HepG2 (cell line): ENCODE measurements around the gene ZNF616. TPM values are rescaled to one million over a fixed set of nuclear protein-coding genes. Genes with fewer than 3 reads are reported as not detected.
A peak's percentile ranks its signal among the peaks of the same experiment; 100 is the strongest.

Experiments used
- ATAC-seq: fragments of 200-7000 bp; cut with Tn5 transposase; 3 replicates; pipeline ENCODE4 v1.9.1; 2020; ENCODE audit warnings: mild to moderate bottlenecking, moderate library complexity
- BruUV-seq: library from RNA; stranded (reverse); fragments of 400-500 nt; replicated peaks from 2 replicates; lab custom pipeline; 2021; lab: Mats Ljungman, UMichigan
- CTCF ChIA-PET: fragments of 300-600 bp; formaldehyde crosslinking; extraction: SDS; loops from one replicate; lab custom pipeline; 2021; ENCODE audit warnings: low total read pairs, inconsistent platforms, low intra/inter-chr PET ratio; lab: Yijun Ruan, JAX
- POLR2A ChIA-PET: fragments of 350-600 bp; sonication (Branson Sonifier 250); formaldehyde crosslinking; loops from one replicate; lab custom pipeline; 2020; ENCODE audit warnings: antibody characterized with exemption, inconsistent platforms; lab: Yijun Ruan, JAX
- DNase-seq: peaks from one replicate; pipeline ENCODE4 v3.0.0-alpha.2; 2015; ENCODE audit warnings: low spot score
- FAIRE-seq: peaks from 3 replicates; lab custom pipeline; 2011; peaks lifted over from hg19 to GRCh38; lab: Jason Lieb, UNC
- H2AFZ ChIP-seq: one replicate; pipeline ENCODE4 v1.6.1; 2011; ENCODE audit warnings: low read length, inconsistent platforms
- H3K27ac ChIP-seq: fragments of 300-600 bp; 3 replicates; pipeline ENCODE4 v1.8.0; 2011; ENCODE audit warnings: mixed run types, mild to moderate bottlenecking, mixed read lengths, low read length, inconsistent platforms; ENCODE audit not compliant: insufficient read depth; ENCODE audit errors: extremely low read length
- H3K27me3 ChIP-seq, 2 experiments: fragments of 200-600 bp in 1 of 2; 2 replicates in 1 of 2; 3 replicates in 1 of 2; pipeline versions ENCODE4 v1.6.0 to v1.8.0; 2011; ENCODE audit warnings: low read length in 2 of 2, mild to moderate bottlenecking in 2 of 2, moderate library complexity in 2 of 2, inconsistent platforms in 1 of 2; ENCODE audit not compliant: insufficient read depth in 2 of 2, control insufficient read depth in 1 of 2
- H3K36me3 ChIP-seq, 2 experiments: fragments of 200-600 bp in 1 of 2; replicated peaks in 1 of 2; 2 replicates in 1 of 2; 3 replicates in 1 of 2; pipeline versions ENCODE4 v1.5.1 to v1.8.0; 2011; ENCODE audit warnings: low read length in 2 of 2, inconsistent platforms in 1 of 2; ENCODE audit not compliant: insufficient read depth in 2 of 2, control insufficient read depth in 1 of 2
- H3K4me1 ChIP-seq: 2 replicates; pipeline ENCODE4 v1.5.1; 2012; ENCODE audit warnings: low read length, inconsistent platforms; ENCODE audit not compliant: insufficient read depth
- H3K4me2 ChIP-seq: 2 replicates; pipeline ENCODE4 v1.6.0; 2011; ENCODE audit warnings: low read depth, low read length, inconsistent platforms
- H3K4me3 ChIP-seq, 3 experiments: fragments of 200-600 bp in 1 of 3; sonication (generic), shearing (Covaris generic) in 1 of 3; replicated peaks in 1 of 3; 2 replicates each; pipeline ENCODE4 v1.5.1; 2011 to 2016; ENCODE audit warnings: low read length in 3 of 3, inconsistent platforms in 2 of 3, low read depth in 2 of 3, mild to moderate bottlenecking in 2 of 3, control low read depth in 1 of 3, mixed read lengths in 1 of 3; ENCODE audit not compliant: insufficient read depth in 1 of 3
- H3K79me2 ChIP-seq: one replicate; pipeline ENCODE4 v1.6.1; 2011; ENCODE audit warnings: low read length, inconsistent platforms; ENCODE audit not compliant: insufficient read depth
- H3K9ac ChIP-seq: 2 replicates; pipeline ENCODE4 v1.6.0; 2011; ENCODE audit warnings: mild to moderate bottlenecking, low read depth, low read length, inconsistent platforms; ENCODE audit not compliant: insufficient read depth
- H3K9me3 ChIP-seq: 2 replicates; pipeline ENCODE4 v1.5.1; 2012; ENCODE audit warnings: mild to moderate bottlenecking, low read length
- H4K20me1 ChIP-seq: 2 replicates; pipeline ENCODE4 v1.6.0; 2011; ENCODE audit warnings: inconsistent platforms, mild to moderate bottlenecking, low read length, moderate library complexity; ENCODE audit not compliant: insufficient read depth
- ATF4 ChIP-seq, 2 experiments: fragments of 450-650 bp in 1 of 2; sonication (generic) in 1 of 2; formaldehyde crosslinking; IDR thresholded peaks; 2 replicates each; pipeline versions ENCODE4 v1.5.0 to v1.8.0; 2020 to 2022; ENCODE audit warnings: mild to moderate bottlenecking in 1 of 2, missing genetic modification reagents in 1 of 2
- CHCHD3 ChIP-seq: sonication (generic); formaldehyde crosslinking; IDR thresholded peaks from 2 replicates; pipeline ENCODE4 v1.8.0; 2022; ENCODE audit warnings: mild to moderate bottlenecking, missing genetic modification reagents, moderate library complexity
- KDM5A ChIP-seq: fragments of 200-600 bp; sonication (generic); IDR thresholded peaks from 2 replicates; pipeline ENCODE4 v1.7.0; 2018; ENCODE audit warnings: antibody characterized with exemption, mild to moderate bottlenecking, low read length, borderline replicate concordance
- PAX8 ChIP-seq: sonication (generic); formaldehyde crosslinking; IDR thresholded peaks from 2 replicates; pipeline ENCODE4 v1.8.0; 2022; ENCODE audit warnings: mild to moderate bottlenecking, missing genetic modification reagents, borderline replicate concordance
- PCBP1 ChIP-seq: fragments of 200-400 bp; formaldehyde crosslinking; IDR thresholded peaks from 2 replicates; pipeline ENCODE4 v1.6.1; 2017; ENCODE audit warnings: mild to moderate bottlenecking, low read depth, low read length, borderline replicate concordance
- STAT6 ChIP-seq: sonication (generic); formaldehyde crosslinking; IDR thresholded peaks from 2 replicates; pipeline ENCODE4 v1.4.0; 2020; ENCODE audit warnings: missing genetic modification reagents, mild to moderate bottlenecking, borderline replicate concordance
- ZBTB38 ChIP-seq: sonication (generic); formaldehyde crosslinking; IDR thresholded peaks from 2 replicates; pipeline ENCODE4 v1.5.1; 2020; ENCODE audit warnings: mild to moderate bottlenecking, missing genetic modification reagents
- ZNF274 ChIP-seq: sonication (generic); formaldehyde crosslinking; IDR thresholded peaks from 2 replicates; pipeline ENCODE4 v1.5.1; 2020; ENCODE audit warnings: mild to moderate bottlenecking, missing genetic modification reagents
- ZNF44 ChIP-seq: sonication (generic); formaldehyde crosslinking; IDR thresholded peaks from 2 replicates; pipeline ENCODE4 v1.5.1; 2020; ENCODE audit warnings: mild to moderate bottlenecking, missing genetic modification reagents
- ZNF513 ChIP-seq: sonication (generic); formaldehyde crosslinking; conservative IDR thresholded peaks from 2 replicates; pipeline ENCODE4 v1.5.0; 2020; ENCODE audit warnings: missing genetic modification reagents
- WGBS: methylation state at CpG from one replicate; pipeline ENCODE4 v1.1.6; 2017; ENCODE audit warnings: low lambda C conversion rate; 5-methylcytosine and 5-hydroxymethylcytosine counted together
- in situ Hi-C: cut with HindIII; loops from 2 replicates; pipeline ENCODE4 v1.10.0; 2017; ENCODE audit warnings: low pct_unique_long_range_greater_than_20kb; ENCODE audit not compliant: extremely low pct_ligation_motif_present
- intact Hi-C: fragments of 100-400 bp; cut with micrococcal nuclease; formaldehyde crosslinking; loops from one replicate; pipeline ENCODE4 v1.10.0; 2022; ENCODE audit not compliant: unreplicated experiment
- polyA plus RNA-seq, 8 experiments: library from polyadenylated mRNA; depleted of rRNA in 3 of 8; stranded (reverse) in 7 of 8; unstranded in 1 of 8; fragments of >200 nt; fragmentation: Illumina TruSeq in 4 of 8; extraction: Trizol in 4 of 8; gene quantifications; 2 replicates each; pipeline versions ENCODE4 v1.2.1 to v1.2.3, GENCODE V29; 2011 to 2016; ENCODE audit warnings: low read depth in 4 of 8, missing spikeins in 1 of 8, mixed read lengths in 1 of 8; ENCODE audit not compliant: insufficient read depth in 1 of 8
- total RNA-seq, 5 experiments: library from RNA; depleted of rRNA; stranded (reverse); fragments of >200 nt; fragmentation: Illumina TruSeq; extraction: Trizol; gene quantifications; 2 replicates each; pipeline ENCODE4 v1.2.3, GENCODE V29; 2016; ENCODE audit warnings: low read depth in 1 of 5
- TF ChIP-seq, protein P1 (sequence below): sonication (generic); formaldehyde crosslinking; IDR thresholded peaks from 2 replicates; pipeline ENCODE4 v1.8.1; 2023; ENCODE audit warnings: mild to moderate bottlenecking, inconsistent platforms, moderate library complexity, missing genetic modification reagents, borderline replicate concordance

Gene ZNF616
- total and polyA plus RNA-seq, 2 of the 13 experiments (the other 11 are each of a cell fraction or from before 2014, with no cell fraction given): 2.2 to 10.4 TPM

DNA sequence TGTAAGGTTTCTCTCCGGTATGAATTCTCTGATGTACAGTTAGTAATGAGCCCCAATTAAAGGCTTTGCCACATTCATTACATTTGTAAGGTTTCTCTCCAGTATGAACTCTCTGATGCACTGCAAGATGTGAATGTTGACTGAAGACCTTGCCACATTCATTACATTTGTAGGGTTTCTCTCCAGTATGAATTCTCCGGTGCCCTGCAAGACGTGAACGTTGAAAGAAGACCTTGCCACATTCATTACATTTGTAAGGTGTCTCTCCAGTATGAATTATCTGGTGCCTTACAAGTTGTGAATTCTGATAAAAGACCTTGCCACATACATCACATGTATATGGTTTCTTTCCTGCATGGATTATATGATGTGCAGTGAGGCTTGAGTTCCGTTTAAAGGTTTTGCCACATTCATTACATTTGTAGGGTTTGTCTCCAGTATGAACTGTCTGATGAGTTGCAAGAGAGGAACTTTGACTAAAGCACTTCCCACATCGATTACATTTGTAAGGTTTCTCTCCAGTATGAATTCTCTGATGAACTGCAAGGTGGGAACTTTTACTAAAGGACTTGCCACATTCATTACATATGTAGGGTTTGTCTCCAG is 73.4 kb downstream of the ZNF616 start:
- Histone ChIP-seq H2AFZ (no peak overlapping the region), H3K27me3 (no peaks in the 10 kb centered on the region), H3K4me3 (no peak overlapping the region), H3K9ac (no peak overlapping the region), H3K4me2 (no peak overlapping the region), H3K9me3 (peaks cover 97% of the 10 kb centered on the region), H3K36me3 (peaks cover 31 to 67% of the 10 kb centered on the region in 2 experiments), H3K79me2 (no peaks in the 10 kb centered on the region), H4K20me1 (no peaks in the 10 kb centered on the region), H3K4me1 (no peaks in the 10 kb centered on the region), H3K27ac (no peak overlapping the region)
- DNase-seq (no peak), FAIRE-seq (no peak), ATAC-seq (no peak)
- ChIA-PET CTCF (no interaction called here), POLR2A (no interaction called here)
- WGBS: 94% methylated on average over 6 of the region's 6 CpGs
- no TSS peak for BruUV-seq
- in situ Hi-C loops (no loop called here), intact Hi-C loops (no loop called here)
- TF ChIP-seq ZNF274 (CRISPR knock-in tag): peak; percentile 68; the same call in 1 of the 2 replicates
- no peak for TF ChIP-seq ZBTB38 (CRISPR knock-in tag)

DNA sequence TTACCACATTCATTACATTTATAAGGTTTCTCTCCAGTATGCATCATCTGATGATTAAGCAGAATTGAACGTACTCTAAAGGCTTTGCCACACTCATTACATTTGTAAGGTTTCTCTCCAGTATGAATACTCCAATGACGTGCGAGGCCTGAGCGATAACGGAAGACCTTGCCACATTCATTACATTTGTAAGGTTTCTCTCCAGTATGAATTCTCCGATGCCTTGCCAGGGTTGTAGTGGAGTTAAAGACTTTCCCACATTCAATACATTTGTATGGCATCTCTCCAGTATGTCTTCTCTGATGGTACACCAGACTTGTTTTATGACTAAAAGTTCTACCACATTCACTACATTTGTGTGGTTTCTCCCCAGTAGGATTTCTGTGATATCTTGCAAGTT is 74.3 kb downstream of the ZNF616 start:
- 98% methylated on average over 6 of the region's 6 CpGs for WGBS
- H3K27me3 ChIP-seq: no peaks in the 10 kb centered on the region
- no peaks in the 10 kb centered on the region for H3K4me1 ChIP-seq
- FAIRE-seq (no peak), ATAC-seq (no peak), DNase-seq (no peak)
- BruUV-seq: no TSS peak
- CTCF ChIA-PET: no interaction called here
- H3K4me2 ChIP-seq: no peak overlapping the region
- H3K4me3 ChIP-seq: no peak overlapping the region
- H4K20me1 ChIP-seq: no peaks in the 10 kb centered on the region
- H3K36me3 ChIP-seq: peaks cover 27 to 58% of the 10 kb centered on the region in 2 experiments
- no peak overlapping the region for H3K9ac ChIP-seq
- no peak overlapping the region for H2AFZ ChIP-seq
- POLR2A ChIA-PET: no interaction called here
- intact Hi-C loops: no loop called here
- in situ Hi-C loops: no loop called here
- H3K9me3 ChIP-seq: peaks cover 96% of the 10 kb centered on the region
- no peaks in the 10 kb centered on the region for H3K79me2 ChIP-seq
- H3K27ac ChIP-seq: no peak overlapping the region
- no peak for TF ChIP-seq STAT6 (CRISPR knock-in tag)
- TF ChIP-seq, protein P1, sequence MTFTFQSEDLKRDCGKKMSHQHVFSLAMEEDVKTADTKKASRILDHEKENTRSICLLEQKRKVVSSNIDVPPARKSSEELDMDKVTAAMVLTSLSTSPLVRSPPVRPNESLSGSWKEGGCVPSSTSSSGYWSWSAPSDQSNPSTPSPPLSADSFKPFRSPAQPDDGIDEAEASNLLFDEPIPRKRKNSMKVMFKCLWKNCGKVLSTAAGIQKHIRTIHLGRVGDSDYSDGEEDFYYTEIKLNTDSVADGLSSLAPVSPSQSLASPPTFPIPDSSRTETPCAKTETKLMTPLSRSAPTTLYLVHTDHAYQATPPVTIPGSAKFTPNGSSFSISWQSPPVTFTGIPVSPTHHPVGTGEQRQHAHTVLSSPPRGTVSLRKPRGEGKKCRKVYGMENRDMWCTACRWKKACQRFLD (CRISPR knock-in tag): no peak
- TF ChIP-seq PCBP1: no peak
- no peak for TF ChIP-seq ZNF513 (CRISPR knock-in tag)
- no peak for TF ChIP-seq KDM5A
- no peak for TF ChIP-seq PAX8 (CRISPR knock-in tag)
- no peak for TF ChIP-seq ATF4 (CRISPR knock-in tag; IDR thresholded peaks at IDR 0.05)
- no peak for TF ChIP-seq CHCHD3 (CRISPR knock-in tag)
- no peak for TF ChIP-seq ZNF44 (CRISPR knock-in tag)
